ENCODE results near the gene PRSS2.

DNA sequence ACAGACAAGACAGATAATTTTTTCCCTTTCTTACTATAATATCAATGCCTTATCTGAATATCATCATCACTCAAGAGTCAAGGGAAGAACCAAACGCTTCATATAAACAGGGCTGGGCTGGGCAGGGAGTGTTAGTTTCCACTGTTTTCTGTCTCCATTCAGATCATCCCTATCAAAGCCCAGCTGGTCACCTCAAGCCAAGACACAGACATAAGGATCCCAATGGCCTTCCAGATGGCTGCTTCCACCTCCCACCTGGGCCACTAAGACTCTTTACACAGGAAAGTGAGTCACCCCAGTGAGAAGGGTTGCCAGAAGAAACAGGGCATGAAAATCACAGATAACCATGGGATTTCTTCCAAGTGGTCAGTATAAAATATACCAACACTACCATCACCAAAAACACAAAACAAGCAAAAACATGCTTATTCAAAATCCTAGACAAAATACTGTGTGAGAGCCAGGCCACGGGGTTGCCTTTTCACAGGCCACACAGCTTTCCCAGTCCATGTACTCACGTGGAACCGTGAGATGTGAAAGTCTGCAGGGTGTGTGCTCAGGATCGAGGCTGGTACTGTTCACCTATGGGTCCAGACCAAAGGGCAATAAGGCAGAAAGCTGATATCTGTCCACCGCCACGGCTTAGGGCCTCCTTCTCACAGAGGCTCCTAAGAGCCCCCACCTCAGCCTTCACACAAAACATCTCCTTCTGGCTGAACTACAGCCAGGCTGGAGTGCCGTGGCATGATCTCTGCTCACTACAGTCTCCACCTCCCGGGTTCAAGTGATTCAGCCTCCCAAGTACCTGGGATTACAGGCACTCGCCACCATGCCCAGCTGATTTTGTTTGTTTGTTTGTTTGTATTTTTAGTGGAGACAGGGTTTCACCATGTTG is 15.8 kb upstream of the PRSS2 start:
- TF ChIP-seq, protein P1, sequence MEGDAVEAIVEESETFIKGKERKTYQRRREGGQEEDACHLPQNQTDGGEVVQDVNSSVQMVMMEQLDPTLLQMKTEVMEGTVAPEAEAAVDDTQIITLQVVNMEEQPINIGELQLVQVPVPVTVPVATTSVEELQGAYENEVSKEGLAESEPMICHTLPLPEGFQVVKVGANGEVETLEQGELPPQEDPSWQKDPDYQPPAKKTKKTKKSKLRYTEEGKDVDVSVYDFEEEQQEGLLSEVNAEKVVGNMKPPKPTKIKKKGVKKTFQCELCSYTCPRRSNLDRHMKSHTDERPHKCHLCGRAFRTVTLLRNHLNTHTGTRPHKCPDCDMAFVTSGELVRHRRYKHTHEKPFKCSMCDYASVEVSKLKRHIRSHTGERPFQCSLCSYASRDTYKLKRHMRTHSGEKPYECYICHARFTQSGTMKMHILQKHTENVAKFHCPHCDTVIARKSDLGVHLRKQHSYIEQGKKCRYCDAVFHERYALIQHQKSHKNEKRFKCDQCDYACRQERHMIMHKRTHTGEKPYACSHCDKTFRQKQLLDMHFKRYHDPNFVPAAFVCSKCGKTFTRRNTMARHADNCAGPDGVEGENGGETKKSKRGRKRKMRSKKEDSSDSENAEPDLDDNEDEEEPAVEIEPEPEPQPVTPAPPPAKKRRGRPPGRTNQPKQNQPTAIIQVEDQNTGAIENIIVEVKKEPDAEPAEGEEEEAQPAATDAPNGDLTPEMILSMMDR (conservative IDR thresholded peaks at IDR 0.05) = no peak
- no peak for TF ChIP-seq ZFX (IDR thresholded peaks at IDR 0.05)

Data from C4-2B (cell line).